Stimulated activated CD4-positive, alpha-beta T cell treated with anti-CD3 and anti-CD28 coated beads, Interleukin-4, amount 100 ng/mL, for 24 hours (primary cell): Measurements from ENCODE around the gene CABP4.

Experiments used
- DNase-seq: peaks from one replicate; pipeline ENCODE4 v3.0.0-alpha.2; 2020

The CABP4 gene

DNA sequence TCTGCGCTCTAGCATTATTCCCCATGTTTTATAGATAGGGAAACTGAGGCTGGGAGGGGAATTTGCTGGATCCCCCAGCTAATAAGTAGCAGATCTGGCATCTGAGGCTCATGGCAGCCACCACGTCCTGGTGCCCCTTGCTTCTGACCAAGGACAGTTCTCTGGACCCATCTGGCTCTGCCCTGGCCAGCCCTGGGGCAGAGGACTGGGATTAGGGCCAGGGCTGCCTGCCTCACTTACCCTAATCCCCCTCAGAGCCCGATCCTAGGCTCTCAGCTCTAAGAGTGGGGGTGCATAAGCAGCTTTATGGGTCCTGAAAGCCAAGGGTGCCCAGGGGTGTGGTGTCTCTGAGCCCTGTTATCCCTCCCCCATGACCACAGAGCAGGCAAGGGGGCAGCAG, at the start of gene CABP4:
CABP4 (plus strand) TSS at position 301 of the 400 bp plus-strand sequence; CDS start at position 371, 70 bp downstream.
- DNase-seq = no peak

DNA sequence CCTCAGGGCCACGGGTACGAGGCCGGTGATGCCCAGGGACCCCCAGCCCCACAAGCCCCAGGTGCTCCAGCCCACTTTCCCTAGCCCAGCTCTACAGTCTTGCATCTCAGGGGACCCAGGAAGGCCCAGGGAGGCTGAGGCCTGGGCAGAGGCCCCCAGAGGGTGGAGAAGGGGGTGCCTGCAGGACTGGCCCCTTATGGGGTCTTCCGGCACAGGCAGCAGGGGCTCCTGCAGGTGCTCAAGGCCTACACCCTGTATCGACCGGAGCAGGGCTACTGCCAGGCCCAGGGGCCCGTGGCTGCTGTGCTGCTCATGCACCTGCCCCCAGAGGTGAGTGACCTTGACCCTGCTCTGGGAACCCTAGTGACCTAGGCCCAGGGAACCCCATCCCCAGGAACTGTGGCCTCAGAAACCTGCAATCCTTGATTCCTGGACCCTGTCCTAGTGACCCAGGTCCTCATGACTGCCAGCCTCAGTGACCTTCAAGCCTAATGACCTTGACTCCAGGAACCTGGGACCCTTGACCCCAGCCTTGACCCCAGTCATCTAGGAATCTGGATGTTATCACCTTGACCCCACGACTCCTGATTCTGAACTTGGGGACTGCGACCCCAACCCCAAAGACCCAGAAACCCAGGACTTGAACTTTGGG, 49.3 kb upstream of the CABP4 start:
- no peak for DNase-seq

DNA sequence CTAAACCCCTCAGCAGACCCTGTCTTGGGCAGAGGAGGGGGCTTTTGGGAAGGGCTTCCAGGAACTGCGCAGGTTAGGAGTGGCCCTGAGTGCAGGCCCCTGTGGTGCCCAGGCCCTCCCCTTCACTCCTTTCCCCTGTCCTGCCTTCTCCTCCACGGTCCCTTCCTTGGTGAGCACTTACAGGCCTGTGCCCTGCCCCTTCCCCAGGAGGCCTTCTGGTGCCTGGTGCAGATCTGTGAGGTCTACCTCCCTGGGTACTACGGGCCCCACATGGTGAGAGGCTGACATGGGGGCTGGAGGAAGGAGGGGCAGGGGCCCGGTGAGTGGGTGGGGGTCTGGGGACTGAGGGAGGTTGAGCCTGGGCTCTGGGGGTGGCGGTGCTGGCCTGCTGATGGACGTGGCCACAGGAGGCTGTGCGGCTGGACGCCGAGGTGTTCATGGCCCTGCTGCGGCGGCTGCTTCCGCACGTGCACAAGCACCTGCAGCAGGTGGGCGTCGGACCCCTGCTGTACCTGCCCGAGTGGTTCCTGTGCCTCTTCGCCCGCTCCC, 48.7 kb upstream of the CABP4 start:
- DNase-seq = no peak

DNA sequence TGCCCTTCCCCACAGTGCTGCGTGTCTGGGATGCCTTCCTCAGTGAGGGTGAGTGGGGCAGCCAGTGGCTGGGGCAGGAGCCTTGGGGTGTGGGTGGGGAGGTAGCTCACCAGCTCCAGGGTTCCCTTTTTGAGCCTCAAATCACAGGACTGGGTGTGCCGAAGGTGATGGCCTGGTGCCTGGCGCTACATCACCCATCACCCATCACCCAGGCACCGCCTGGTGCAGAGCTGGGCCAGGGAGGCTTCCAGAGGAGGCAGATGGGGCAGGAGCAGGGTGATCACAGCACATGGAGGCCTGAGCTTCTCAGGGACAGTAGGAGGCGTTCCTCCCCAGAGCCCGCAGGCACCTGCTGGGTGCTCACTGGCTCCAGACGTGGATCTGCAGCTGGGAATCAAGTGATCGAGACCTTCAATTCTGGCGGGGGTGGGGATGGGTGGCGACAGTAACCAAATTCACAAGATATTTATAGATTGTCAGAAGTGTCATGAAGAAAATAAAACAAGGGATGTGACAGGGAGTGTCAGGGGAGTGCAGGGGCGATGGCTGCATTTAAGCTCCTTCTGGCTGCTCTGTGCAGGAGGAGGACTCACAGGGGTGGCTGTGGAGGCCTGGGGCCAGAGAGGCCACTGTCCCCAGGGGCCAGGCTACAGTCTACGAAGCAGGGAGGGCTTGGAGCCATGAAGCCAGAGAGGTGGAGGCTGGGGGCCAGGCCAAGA, 48.0 kb upstream of the CABP4 start:
- DNase-seq = no peak

DNA sequence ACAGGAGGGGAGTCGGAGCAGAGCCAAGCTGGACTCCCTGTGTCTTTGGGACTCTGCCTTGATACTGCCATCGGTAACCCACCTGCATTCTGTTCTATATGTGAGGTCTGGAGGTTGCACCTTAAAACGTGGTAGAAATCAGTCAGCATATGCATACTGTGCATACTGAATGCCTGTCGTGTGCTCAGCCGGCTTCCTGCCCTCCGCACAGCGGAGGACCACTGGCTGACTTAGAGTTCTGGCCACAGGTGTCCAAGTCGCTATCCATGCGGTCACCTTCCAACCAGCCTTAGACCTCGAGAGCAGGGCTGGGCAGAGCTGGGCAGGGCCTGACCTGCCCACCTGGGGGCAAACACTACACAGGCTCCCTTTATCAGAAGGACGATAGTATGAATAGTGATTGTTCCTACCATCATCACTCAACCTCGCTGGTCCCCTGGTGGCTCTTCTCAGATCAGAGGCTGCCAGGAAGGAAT, 47.4 kb upstream of the CABP4 start:
- no peak for DNase-seq

DNA sequence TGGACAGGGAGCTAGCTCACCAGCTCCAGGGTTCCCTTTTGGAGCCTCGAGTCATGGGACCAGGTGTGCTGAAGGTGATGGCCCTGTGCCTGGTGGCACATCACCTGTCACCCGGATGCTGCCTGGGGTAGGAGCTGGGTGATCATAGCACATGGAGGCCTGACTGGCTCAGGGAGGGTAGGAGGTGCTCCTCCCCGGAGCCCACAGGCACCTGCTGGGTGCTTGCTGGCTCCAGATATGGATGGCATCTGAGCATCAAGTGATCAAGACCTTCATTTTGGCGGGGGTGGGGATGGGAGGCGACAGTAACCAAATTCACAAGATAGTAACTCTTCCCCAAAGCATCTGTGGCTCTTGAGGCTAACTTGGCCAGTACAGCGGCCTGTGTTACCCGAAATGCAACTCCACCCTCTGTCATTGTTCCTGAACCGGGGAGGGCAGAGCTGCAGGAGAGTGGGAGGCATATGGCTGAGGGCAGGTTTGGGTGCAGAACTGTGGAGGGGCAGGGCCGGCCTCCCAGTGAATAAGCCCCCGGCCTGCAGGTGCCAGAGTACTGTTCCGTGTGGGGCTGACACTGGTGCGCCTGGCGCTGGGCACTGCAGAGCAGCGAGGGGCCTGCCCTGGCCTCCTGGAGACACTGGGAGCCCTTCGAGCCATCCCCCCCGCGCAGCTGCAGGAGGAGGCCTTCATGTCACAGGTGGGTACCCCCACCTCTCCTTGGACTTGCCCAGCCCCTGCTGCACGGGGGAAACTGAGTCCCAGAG, 46.5 kb upstream of the CABP4 start:
- no peak for DNase-seq

DNA sequence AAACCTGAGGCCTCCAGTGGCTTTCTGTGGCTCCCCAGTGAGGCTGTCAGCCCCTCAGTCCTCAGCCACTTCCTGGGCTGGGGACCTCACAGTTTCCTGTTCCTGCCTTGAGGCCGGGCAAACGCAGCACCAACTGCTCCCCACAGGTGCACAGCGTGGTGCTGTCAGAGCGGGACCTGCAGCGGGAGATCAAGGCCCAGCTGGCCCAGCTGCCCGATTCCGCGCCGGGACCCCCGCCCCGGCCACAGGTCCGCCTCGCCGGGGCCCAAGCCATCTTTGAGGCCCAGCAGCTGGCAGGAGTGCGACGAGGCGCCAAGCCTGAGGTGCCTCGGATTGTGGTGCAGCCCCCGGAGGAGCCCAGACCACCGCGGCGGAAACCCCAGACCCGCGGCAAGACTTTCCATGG, 45.9 kb upstream of the CABP4 start:
- peak; percentile 66 for DNase-seq

DNA sequence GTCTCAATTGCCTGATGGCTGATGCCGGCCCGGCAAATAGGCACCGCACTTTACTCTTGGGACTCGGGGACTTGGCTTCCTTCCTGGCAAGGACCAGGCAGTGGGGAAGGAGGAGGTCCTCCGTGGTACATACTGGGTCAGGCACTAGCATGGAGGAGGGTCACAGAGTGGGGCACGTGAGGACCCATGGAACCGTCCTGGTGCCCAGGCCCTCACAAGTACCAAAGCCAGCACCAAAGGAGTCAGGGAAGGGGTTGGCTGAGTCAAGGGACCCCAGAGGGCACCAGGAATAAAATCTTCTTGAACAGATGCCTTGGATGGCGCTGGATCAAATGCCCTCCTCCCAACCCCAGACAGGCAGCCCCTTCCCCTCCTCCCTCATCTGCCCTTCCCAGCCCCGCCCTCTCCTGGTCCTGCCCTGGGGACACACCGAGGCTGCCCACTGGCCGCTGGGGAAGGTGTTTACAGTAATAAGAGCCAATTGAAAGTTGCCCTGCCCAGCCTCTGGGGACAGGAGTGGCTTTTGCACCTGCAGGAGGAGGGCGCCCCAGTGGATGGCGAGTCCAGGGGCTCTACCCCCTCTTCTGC, 45.3 kb upstream of the CABP4 start:
- no peak for DNase-seq

DNA sequence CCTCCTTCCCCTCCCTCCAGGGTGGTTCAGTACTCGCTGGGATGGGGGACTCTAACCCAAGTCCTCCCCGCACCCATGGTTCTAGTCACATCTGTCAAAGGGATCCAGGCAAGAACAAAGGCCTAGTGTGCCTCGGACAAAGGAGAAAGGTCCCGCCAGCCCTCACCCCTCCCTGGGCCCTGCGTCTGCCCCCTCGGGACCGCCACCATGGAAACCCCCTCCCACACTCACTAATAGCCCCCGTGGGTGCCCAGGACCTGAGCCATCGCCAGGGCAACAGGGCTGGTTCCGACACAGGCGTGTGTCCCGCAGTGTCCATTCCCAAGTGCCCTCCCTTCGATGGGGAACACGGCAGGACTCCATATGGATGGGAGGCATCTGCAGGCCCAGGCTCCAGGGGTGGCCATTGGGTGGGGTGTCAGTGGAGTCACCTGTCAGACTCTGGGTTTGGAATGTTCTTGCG, 44.8 kb upstream of the CABP4 start:
- no peak for DNase-seq

DNA sequence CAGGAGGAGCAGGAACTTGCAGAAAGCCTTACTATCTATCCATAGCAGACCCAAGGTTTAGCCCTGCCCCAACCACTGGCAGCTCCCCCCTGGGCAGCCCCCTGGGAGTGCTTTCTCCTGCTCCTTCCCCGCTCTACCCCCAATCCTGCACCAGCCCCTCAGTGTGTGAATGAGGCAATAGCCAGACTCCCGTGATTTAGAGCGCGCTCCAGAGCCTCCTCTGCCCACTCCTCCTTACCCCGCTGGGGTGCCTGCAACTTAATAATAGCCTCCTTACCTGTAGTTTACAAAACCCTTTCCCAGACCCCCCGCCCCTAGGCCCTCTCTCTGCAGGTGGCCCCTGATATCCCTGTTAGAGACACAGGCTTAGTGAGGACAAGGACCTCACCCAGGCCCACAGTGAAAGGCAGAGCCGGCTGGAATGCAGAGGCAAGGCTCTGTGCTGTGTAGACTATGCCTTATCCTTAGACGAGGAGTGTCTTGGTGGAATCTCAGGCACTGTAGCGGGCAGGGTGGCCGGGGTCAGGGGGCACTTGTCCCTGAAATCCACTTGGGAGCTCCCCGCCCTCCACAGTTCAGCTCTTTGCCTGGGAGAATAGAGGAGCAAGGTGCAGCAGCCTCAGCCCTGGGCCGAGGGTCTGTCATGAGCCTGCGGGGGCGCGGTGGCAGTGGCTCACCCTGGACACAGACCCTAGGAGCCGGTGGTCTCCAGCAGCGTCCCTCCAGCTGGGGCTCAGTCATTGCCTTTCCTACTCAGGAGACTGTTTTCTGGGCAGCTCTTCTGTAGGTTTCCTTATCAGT, 44.0 kb upstream of the CABP4 start:
- no peak for DNase-seq

DNA sequence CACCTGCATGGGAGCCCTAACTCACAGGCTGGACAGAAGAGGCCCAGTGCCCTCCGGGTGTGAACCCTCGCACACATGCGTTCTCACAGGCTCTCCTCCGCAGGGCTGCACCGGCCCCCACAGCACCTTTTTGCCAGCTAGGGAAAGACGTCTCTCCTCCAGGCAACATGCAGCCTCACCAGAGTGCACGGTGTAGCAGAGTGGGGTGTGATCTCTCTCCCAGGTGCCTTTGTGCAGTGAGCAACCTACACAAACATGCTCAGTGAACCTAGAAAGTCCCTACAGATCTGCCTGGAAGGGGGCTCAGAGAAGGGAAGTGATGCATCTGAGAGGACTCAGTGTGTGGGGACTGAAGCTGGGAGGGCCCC, 43.4 kb upstream of the CABP4 start:
- no peak for DNase-seq

DNA sequence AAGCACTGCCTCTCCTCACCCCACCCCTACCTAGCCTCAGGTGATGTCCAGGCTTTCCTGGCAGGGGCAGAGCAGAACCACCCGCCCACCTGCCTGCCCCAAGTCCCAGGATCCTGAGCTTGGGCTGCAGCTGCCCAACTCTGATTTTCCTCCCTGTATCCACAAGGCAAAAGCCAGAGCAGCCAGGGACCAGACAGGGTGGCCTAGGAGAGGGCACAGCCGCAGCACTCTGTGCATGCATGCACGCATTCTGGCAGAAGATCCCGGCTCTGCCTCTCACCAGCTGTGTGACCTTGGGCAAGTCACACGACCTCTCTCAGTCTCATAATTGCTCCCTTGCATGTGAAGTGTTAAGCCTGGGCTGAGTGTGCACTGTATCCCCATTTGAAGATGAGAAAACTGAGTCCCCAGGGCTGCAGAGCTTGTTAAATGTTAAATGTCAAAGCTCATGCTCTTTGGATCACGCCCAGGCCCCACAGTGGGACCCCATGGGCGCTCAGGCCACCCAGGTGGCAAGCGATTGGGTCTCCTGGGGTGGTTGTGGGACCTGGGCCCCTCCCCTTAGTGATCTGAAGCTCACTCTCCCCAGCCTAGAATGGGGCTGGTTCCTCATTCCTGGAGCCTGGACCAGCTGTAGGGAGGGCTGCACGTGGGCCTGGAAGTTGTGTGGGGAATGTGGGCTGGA, 42.5 kb upstream of the CABP4 start:
- no peak for DNase-seq

DNA sequence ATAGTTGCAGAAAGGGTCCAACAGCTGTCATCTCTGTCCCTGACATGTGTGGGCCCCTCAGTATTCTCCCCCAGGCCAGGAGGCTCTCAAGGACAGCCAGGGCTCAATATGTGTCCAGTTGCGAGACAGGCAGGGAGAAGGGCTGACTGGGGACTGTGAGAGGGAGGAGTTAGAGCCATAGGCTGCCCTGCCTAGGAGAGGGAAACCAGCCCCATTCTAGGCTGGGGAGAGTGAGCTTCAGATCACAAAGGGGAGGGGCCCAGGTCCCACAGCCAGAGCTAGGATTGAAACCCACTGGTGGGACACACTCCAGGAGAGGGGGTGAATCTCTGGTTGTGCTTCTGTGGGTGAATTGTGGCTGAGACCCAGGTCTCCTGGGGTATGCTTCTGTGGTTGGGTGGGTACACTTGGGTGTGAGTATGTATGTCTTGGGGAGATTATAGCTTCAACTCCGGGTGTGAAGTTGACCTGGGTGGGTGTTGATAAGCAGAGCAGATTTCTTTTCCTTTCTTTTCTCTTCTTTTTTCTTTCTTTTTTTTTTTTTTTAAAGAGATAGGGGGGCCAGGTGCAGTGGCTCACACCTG, 41.8 kb upstream of the CABP4 start:
- DNase-seq = no peak

DNA sequence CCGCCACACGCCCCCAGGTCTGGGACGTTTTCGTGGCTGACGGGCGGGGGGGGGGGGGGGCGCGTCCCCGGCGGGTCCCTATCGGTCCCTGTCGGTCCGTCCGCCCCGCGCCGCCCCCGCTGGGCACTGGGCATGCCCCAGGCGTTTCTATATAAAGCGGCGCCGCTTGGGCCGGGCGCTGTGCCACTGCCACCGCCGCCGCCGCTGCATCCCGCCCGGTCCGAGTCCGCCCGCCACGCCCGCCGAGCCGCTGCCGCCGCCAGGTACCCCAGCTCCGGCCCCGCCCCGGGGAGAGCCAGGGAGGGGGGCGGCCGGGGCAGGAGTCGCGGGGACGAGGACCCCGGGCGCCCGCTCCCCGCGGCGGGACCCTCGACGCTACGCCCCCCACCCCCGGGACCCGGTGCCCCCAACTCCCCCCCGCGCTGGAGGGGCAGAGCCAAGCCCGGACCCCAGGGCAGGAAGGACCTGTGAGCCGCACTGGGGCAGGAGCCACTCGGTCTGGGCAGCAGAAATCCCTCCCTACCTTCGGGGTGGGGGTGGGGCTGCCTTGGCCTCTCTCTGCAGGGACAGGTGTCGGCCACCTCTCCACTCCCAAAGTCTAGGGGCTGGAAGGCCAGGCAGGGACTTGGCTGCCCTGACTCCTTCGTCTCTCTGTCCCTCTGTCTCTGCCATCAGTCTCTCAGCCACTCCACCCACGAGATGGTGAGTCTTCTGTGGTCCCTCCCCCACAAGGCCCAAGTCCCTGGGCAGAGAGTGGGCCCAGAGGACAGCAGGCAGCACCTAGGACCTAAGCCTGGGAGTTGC, 39.5 kb upstream of the CABP4 start, which contains the start of gene CARNS1:
CARNS1 (plus strand) TSS at position 178 of the 804 bp plus-strand sequence; CDS start at position 700, 522 bp downstream.
- DNase-seq = no peak

DNA sequence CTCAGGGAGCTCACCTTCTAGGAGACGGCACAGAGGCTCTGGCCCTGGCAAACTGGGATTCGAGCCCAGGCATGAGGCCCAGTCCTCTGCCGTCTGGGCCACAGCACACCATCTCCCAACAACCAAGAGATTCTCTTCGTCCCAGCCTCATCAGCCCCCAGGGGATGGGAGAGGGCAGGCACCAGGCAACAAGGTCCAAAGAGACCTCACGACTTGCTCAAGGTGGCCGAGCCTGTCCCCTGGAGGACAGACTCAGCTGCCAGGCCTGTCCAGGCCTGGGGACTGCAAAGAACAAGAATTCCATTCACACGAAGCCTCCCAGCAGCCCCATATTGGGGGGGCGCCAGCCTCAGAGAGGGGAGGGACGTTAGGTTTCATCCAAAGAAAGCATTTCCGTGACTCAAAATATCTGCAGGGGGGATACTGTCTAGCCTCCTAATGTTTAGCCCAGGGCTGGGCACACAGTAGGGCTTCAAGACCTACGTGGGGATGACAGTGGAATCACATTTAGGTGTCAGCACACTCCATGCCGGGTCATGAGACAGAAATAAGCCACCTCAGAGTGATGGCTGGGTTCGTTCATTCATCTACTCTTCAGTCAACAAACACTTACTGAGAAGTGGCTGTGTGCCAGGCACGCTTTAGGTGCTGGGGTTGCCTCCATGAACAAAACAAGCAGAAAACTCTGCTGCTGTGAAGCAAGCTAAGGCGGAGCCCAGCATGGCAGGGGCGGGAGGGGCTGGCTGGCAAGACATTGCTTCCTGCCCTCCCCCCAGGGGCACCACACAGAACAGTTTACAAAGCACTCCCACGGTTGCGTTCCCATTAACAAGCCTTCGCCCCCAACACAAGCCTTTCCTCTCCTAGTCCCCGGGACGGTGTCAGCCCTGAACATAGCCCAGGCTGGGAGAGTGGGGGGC, 38.5 kb upstream of the CABP4 start:
- DNase-seq = peak; percentile 67

DNA sequence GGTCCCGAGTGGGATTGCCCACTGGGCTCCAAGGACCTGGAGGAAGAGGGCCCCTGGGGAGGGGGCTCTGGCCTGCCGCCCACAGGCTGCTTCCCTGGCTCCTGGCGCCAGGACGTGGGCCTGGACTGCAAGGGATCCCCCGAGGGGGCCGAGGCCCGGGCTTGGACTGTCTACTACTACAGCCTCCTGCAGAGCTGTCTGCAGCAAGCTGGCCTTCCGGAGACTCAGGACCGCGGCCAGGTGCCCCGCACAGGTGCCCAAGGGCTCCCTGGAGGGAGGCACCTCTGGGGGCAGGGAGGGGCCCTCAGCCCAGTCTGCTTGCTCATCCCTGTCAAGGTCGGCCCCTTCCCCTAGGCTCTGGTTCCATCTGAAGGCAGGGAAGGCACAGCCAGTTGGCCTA, 37.7 kb upstream of the CABP4 start:
- DNase-seq = no peak

DNA sequence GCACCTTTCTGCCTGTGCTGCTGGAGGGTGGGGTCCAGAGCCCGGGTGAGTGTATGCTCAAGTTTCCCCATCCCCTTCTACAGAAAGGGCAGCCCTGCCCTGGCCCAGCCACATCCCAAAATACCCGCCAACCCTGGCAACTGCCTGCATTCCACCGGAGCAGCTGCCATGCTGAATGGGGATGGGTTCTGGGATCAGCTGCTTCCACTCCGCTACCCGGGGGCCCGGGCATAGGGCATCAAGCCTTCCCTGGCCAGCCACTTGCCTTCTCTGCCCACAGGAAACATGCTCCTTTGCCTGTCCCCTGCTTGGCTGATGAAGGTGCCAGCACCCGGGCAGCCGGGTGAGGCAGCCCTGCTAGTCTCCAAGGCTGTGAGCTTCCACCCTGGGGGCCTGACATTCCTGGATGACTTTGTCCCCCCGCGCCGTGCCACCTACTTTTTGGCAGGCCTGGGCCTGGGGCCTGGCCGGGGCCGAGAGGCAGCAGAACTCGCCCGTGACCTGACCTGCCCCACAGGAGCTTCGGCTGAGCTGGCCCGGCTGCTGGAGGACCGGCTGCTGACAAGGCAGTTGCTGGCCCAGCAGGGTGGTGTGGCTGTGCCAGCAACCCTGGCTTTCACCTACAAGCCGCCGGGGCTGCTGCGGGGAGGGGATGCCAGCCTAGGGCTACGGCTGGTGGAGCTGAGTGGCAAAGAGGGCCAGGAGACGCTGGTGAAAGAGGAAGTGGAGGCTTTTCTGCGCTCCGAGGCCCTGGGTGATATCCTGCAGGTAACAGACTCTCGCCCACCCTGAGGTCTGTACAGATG, 36.5 kb upstream of the CABP4 start:
- peak; percentile 30 for DNase-seq
